Tibial artery (tissue), 4 donors: ENCODE data around the gene CALN1.

Experiments used
- DNase-seq, 2 donors: peaks; one replicate each; pipeline ENCODE4 v3.0.0-alpha.2; 2019
- H3K27ac ChIP-seq, 2 donors: fragments of 200-600 bp; sonication (generic) in 1 of 2; 1 replicate in 1 of 2; 2 replicates in 1 of 2; pipeline ENCODE4 v1.5.1; 2018 to 2019; ENCODE audit warnings: mild to moderate bottlenecking in 1 of 2
- H3K27me3 ChIP-seq, 2 donors: fragments of 200-600 bp; sonication (generic) in 1 of 2; one replicate each; pipeline versions ENCODE4 v1.5.1 to v1.6.0; 2016 to 2019
- H3K36me3 ChIP-seq, 3 donors: fragments of 200-600 bp; sonication (generic) in 2 of 3; one replicate each; pipeline ENCODE4 v1.5.1; 2016 to 2019; ENCODE audit warnings: mild to moderate bottlenecking in 2 of 3
- H3K4me1 ChIP-seq, 4 donors: fragments of 200-600 bp; sonication (generic) in 2 of 4; 1 replicate in 3 of 4; 2 replicates in 1 of 4; pipeline ENCODE4 v1.5.1; 2016 to 2019
- H3K4me3 ChIP-seq, 2 donors: fragments of 200-600 bp; sonication (generic) in 1 of 2; 1 replicate in 1 of 2; 2 replicates in 1 of 2; pipeline ENCODE4 v1.5.1; 2018 to 2019; ENCODE audit warnings: mild to moderate bottlenecking in 2 of 2
- H3K9me3 ChIP-seq, 3 donors: fragments of 200-600 bp; sonication (generic) in 1 of 3; one replicate each; pipeline ENCODE4 v1.5.1; 2016 to 2019
- intact Hi-C: fragments of 100-400 bp; cut with DNase I; formaldehyde crosslinking; loops from one replicate; pipeline ENCODE4 v1.15.0; 2023; ENCODE audit warnings: low total_unique reads
- TF ChIP-seq, protein P1 (sequence below), 2 experiments: fragments of 200-600 bp in 1 of 2; fragments of 450-650 bp in 1 of 2; IDR thresholded peaks; one replicate each; pipeline ENCODE4 v1.5.1; 2017 to 2019; ENCODE audit warnings: antibody characterized with exemption in 2 of 2, mild to moderate bottlenecking in 1 of 2, moderate library complexity in 1 of 2

CALN1 gene

DNA sequence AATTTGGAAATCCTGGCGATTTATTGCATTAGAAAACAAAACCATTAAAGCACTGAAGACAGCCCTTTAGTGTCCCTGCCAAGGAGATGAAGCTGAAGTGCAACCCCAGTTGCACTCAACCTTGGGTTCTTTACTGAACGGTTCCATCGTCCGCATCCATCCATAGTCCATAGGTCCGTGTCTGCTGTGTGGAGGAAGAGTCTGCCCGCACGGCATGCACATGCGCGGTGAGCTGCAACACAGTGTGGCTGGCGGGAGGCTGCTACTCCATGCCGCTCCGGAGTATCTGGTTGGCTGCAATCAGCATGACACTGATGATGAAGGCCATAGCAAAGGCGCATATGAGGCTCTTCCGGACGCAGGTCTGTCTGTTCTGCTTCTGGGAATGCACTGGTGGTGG, 624.6 kb downstream of the CALN1 start:
- intact Hi-C loops, result no loop called here
- no peak overlapping the region for H3K4me3 ChIP-seq
- TF ChIP-seq, protein P1, sequence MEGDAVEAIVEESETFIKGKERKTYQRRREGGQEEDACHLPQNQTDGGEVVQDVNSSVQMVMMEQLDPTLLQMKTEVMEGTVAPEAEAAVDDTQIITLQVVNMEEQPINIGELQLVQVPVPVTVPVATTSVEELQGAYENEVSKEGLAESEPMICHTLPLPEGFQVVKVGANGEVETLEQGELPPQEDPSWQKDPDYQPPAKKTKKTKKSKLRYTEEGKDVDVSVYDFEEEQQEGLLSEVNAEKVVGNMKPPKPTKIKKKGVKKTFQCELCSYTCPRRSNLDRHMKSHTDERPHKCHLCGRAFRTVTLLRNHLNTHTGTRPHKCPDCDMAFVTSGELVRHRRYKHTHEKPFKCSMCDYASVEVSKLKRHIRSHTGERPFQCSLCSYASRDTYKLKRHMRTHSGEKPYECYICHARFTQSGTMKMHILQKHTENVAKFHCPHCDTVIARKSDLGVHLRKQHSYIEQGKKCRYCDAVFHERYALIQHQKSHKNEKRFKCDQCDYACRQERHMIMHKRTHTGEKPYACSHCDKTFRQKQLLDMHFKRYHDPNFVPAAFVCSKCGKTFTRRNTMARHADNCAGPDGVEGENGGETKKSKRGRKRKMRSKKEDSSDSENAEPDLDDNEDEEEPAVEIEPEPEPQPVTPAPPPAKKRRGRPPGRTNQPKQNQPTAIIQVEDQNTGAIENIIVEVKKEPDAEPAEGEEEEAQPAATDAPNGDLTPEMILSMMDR (IDR thresholded peaks at IDR 0.05), result no peak

DNA sequence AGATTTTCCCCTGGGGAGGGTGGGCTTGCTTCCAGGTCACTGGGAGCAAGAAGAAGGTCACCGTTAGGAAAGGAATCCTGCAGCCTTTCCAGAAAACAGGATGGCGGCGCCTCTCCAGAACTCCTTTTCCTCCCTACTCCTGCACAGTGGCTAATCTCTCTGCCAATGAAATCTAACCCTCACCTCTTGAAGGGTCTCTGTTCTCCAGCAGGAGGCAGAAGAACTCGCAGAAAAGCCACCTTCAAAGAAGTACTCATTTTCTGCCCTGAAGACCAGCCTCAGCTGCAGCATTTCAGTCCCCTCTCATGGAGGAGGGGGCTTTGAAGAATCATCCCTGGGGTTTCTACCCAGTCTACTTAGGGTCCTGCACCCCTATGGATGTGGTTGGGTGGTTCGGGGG, 626.9 kb downstream of the CALN1 start:
- no peak overlapping the region for H3K27ac ChIP-seq
- TF ChIP-seq, protein P1 (IDR thresholded peaks at IDR 0.05), result no peak
- H3K27me3 ChIP-seq, result peaks cover 0 to 2% of the 10 kb centered on the region in 2 donors
- no peak for DNase-seq
- peaks cover 0 to 17% (median 16%) of the 10 kb centered on the region in 3 donors for H3K9me3 ChIP-seq
- intact Hi-C loops, result no loop called here
- H3K4me3 ChIP-seq, result no peak overlapping the region
- H3K36me3 ChIP-seq, result no peaks in the 10 kb centered on the region
- H3K4me1 ChIP-seq, result no peaks in the 10 kb centered on the region

More for the DNA sequence above, 624.6 kb downstream of the CALN1 start:
- Histone ChIP-seq H3K36me3 (no peaks in the 10 kb centered on the region), H3K27ac (no peak overlapping the region), H3K4me1 (no peaks in the 10 kb centered on the region), H3K9me3 (peaks cover 0 to 17% (median 16%) of the 10 kb centered on the region in 3 donors), H3K27me3 (no peaks in the 10 kb centered on the region)
- DNase-seq, result no peak

DNA sequence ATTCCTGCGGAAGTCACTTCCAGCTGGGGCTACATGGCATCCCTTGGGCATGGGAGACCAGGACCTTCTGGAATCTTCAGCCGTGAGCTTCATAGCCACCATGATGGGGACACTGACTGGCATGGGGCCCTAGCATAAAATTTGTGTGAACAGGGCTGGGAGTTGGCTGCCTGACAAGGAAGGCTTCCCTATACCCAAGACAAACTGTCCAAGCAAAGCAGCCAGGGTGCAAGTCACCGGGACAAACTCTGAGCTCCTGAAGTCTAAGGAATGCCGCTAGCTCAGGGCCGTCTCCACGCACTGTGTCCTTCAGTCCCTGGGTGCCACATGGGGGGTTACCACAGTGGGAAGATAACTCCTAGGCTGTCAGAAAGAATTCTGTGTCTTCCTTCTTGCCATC, 627.4 kb downstream of the CALN1 start:
- no peaks in the 10 kb centered on the region for H3K4me1 ChIP-seq
- H3K27ac ChIP-seq, result no peak overlapping the region
- TF ChIP-seq, protein P1 (IDR thresholded peaks at IDR 0.05), result no peak
- H3K36me3 ChIP-seq, result no peaks in the 10 kb centered on the region
- no peak overlapping the region for H3K4me3 ChIP-seq
- intact Hi-C loops, result no loop called here
- H3K9me3 ChIP-seq, result peaks cover 0 to 17% (median 16%) of the 10 kb centered on the region in 3 donors
- no peak for DNase-seq
- peaks cover 0 to 4% of the 10 kb centered on the region in 2 donors for H3K27me3 ChIP-seq

DNA sequence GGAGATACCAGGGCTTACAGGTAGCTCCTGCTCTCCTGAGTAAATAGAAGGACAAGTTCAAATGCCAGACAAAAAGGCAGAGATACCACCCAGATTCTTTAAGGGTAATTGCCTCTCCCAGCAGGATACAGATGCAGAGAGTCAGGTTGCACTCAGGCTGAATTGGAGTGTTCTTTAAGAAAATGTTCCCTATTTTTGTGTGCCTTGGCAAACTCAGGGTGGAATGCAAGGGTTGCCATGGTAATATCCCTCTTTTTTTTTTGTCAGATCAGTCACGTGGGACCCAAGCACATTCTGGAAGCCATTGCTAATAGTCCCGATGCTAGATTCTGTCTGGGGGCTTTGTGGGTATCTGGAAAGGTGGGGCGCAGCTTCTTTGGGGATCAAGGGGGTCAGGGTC, 628.0 kb downstream of the CALN1 start:
- TF ChIP-seq, protein P1 (IDR thresholded peaks at IDR 0.05), result no peak
- no peak for DNase-seq
- Histone ChIP-seq H3K4me1 (no peaks in the 10 kb centered on the region), H3K4me3 (no peak overlapping the region), H3K27ac (no peak overlapping the region), H3K27me3 (peaks cover 0 to 5% of the 10 kb centered on the region in 2 donors), H3K36me3 (no peaks in the 10 kb centered on the region), H3K9me3 (peaks cover 0 to 17% (median 16%) of the 10 kb centered on the region in 3 donors)
- intact Hi-C loops, result no loop called here

DNA sequence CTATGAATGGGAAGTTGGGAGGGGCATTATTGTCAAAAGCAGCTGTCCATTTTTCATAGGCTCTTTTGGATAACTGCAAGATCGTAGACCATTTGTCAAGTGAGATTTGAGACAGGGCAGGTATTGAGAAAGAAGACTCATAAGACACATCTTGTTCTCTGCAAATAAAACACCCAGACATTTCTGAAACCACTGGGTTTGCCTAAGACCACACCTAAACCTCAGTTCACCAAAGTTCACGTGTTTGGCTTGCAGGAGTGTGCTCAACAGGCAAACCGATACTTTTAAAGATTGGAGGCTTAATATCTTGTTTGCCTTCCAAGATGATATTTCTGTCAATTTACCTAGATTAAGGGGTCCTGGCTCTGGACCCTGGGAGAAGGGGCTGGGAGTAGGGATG, 628.4 kb downstream of the CALN1 start:
- H3K27ac ChIP-seq, result no peak overlapping the region
- no peak for DNase-seq

More for the DNA sequence above, 628.4 kb downstream of the CALN1 start:
- H3K4me3 ChIP-seq, result no peak overlapping the region
- intact Hi-C loops, result no loop called here
- no peaks in the 10 kb centered on the region for H3K36me3 ChIP-seq
- H3K9me3 ChIP-seq, result peaks cover 0 to 17% (median 16%) of the 10 kb centered on the region in 3 donors
- peaks cover 0 to 5% of the 10 kb centered on the region in 2 donors for H3K27me3 ChIP-seq
- no peaks in the 10 kb centered on the region for H3K4me1 ChIP-seq
- TF ChIP-seq, protein P1 (IDR thresholded peaks at IDR 0.05), result no peak
